Gastroesophageal sphincter (tissue), 2 donors: ENCODE data around the gene ATE1.

Source experiments
- POLR2A ChIP-seq, 2 donors: fragments of 450-650 bp; IDR thresholded peaks; one replicate each; pipeline ENCODE4 v1.6.1; 2017; ENCODE audit warnings: antibody characterized with exemption in 2 of 2, mild to moderate bottlenecking in 2 of 2, moderate library complexity in 1 of 2
- POLR2AphosphoS5 ChIP-seq: sonication (generic); formaldehyde crosslinking; IDR thresholded peaks from one replicate; pipeline ENCODE4 v1.6.1; 2017; ENCODE audit warnings: antibody characterized with exemption

DNA sequence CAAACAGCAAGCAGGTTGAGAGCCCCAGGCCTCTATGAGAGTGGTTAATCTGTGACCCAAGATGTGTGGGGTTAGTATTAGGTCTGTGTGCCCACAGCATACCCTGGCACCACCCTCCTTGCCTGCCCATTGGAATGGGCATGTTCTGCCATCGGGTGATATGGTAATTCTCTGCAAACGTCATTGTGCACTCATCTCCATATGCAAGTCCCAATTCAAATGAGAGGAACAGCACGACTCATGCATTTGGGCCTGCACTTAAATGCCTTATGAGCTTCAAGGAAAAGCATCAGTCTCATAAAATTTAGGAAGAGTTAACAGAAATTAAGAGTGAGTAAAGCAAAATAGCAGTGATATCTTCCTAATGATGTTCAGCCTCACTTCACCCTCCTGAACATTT lies 195.7 kb downstream of the ATE1 start:
- TF ChIP-seq POLR2A (IDR thresholded peaks at IDR 0.05) (no peak), POLR2AphosphoS5 (no peak)
